Retina (tissue), 1 donor: ENCODE results near the gene PDIA2.
"Not testable (repeated sequence)": the region's sequence is repeated elsewhere in the genome, so short reads cannot be mapped to it uniquely, and the experiment has no call there.

Experiments
- DNase-seq: peaks from one replicate; pipeline ENCODE4 v3.0.0-alpha.2; 2016

Gene PDIA2

GRCh38 chr16:283033-283805 is at the start of gene PDIA2:
Gene PDIA2 (plus strand): TSS chr16:283164. CDS start chr16:283170, 6 bp downstream.
- DNase-seq, result no peak

GRCh38 chr16:234468-235305 is 48.3 kb upstream of the PDIA2 start, which contains the start of gene FAM234A:
Gene FAM234A (plus strand): TSS chr16:234821. CDS start chr16:254414, 19,593 bp downstream.
- DNase-seq, result peak; percentile 97

- DNase-seq, result no peak
Measured at GRCh38 chr16:239948-240277, 43.1 kb upstream of the PDIA2 start.

- DNase-seq, result no peak
Measured at GRCh38 chr16:240559-240958, 42.4 kb upstream of the PDIA2 start.

GRCh38 chr16:242281-242680 is 40.7 kb upstream of the PDIA2 start:
- no peak for DNase-seq

- no peak for DNase-seq
Measured at GRCh38 chr16:243348-243747, 39.6 kb upstream of the PDIA2 start.

- no peak for DNase-seq
Measured at GRCh38 chr16:245105-245504, 37.9 kb upstream of the PDIA2 start.

GRCh38 chr16:247027-247426 is 35.9 kb upstream of the PDIA2 start:
- no peak for DNase-seq

- no peak for DNase-seq
Measured at GRCh38 chr16:249431-249830, 33.5 kb upstream of the PDIA2 start.

GRCh38 chr16:252366-253337 is 30.3 kb upstream of the PDIA2 start:
- no peak for DNase-seq

- DNase-seq, result no peak
Measured at GRCh38 chr16:253833-254232, 29.1 kb upstream of the PDIA2 start.

- no peak for DNase-seq
Measured at GRCh38 chr16:254461-254860, 28.5 kb upstream of the PDIA2 start.

- no peak for DNase-seq
Measured at GRCh38 chr16:255183-255582, 27.8 kb upstream of the PDIA2 start.

GRCh38 chr16:258091-258490 is 24.9 kb upstream of the PDIA2 start:
- DNase-seq, result not testable (repeated sequence)

GRCh38 chr16:259226-259625 is 23.7 kb upstream of the PDIA2 start:
- DNase-seq, result no peak

GRCh38 chr16:259814-260253 is 23.1 kb upstream of the PDIA2 start:
- DNase-seq, result no peak

GRCh38 chr16:260326-260725 is 22.6 kb upstream of the PDIA2 start:
- DNase-seq, result no peak

GRCh38 chr16:261031-261691 is 21.8 kb upstream of the PDIA2 start:
- DNase-seq, result no peak

- no peak for DNase-seq
Measured at GRCh38 chr16:262121-262745, 20.7 kb upstream of the PDIA2 start.

GRCh38 chr16:263182-263774 is 19.7 kb upstream of the PDIA2 start:
- no peak for DNase-seq

GRCh38 chr16:263944-264343 is 19.0 kb upstream of the PDIA2 start:
- no peak for DNase-seq
